Neural cell (in vitro differentiated cells): Measurements from ENCODE around the gene ALDOC. TPM values are rescaled to one million over a fixed set of nuclear protein-coding genes. Genes with fewer than 3 reads are reported as not detected.

ENCODE experiments used
- H2AFZ ChIP-seq: fragments of 200-600, 300-800 bp; sonication (generic), shearing (Covaris generic); 2 replicates; pipeline ENCODE4 v1.6.0; 2014; ENCODE audit warnings: low read depth, mild to moderate bottlenecking, antibody characterized with exemption, low read length, moderate library complexity
- H3F3A ChIP-seq: fragments of 200-600 bp; shearing (Covaris generic); 2 replicates; pipeline ENCODE4 v1.6.1; 2016; ENCODE audit warnings: mild to moderate bottlenecking, moderate library complexity, mixed read lengths, antibody characterized with exemption, low read length; ENCODE audit not compliant: insufficient read depth, poor library complexity, severe bottlenecking
- H3K27ac ChIP-seq: fragments of 200-600, 300-800 bp; sonication (generic), shearing (Covaris generic); 2 replicates; pipeline ENCODE4 v1.5.1; 2014; ENCODE audit warnings: mild to moderate bottlenecking, low read length, moderate library complexity
- H3K27me3 ChIP-seq: fragments of 300-800, 200-600 bp; sonication (generic), shearing (Covaris generic); 2 replicates; pipeline ENCODE4 v1.6.0; 2014; ENCODE audit warnings: mild to moderate bottlenecking, low read depth, low read length, moderate library complexity; ENCODE audit not compliant: insufficient read depth
- H3K36me3 ChIP-seq: fragments of 300-800, 200-600 bp; sonication (generic), shearing (Covaris generic); 2 replicates; pipeline ENCODE4 v1.5.1; 2014; ENCODE audit warnings: mild to moderate bottlenecking, antibody characterized with exemption, low read length, moderate library complexity; ENCODE audit not compliant: insufficient read depth
- H3K4me2 ChIP-seq: fragments of 300-800, 200-600 bp; sonication (generic), shearing (Covaris generic); 2 replicates; pipeline ENCODE4 v1.6.0; 2014; ENCODE audit warnings: mild to moderate bottlenecking, low read length
- H3K4me3 ChIP-seq: fragments of 300-800, 200-600 bp; sonication (generic), shearing (Covaris generic); 2 replicates; pipeline ENCODE4 v1.5.1; 2014; ENCODE audit warnings: mild to moderate bottlenecking, low read length, moderate library complexity
- H3K79me2 ChIP-seq: fragments of 200-600 bp; shearing (Covaris generic); replicated peaks from 2 replicates; pipeline ENCODE4 v1.6.0; 2014; ENCODE audit warnings: mild to moderate bottlenecking, low read length, moderate library complexity; ENCODE audit not compliant: insufficient read depth
- H3K9ac ChIP-seq: fragments of 300-800, 200-600 bp; sonication (generic), shearing (Covaris generic); 2 replicates; pipeline ENCODE4 v1.6.1; 2016; ENCODE audit warnings: mild to moderate bottlenecking, low read length, mixed read lengths
- H3K9me2 ChIP-seq: fragments of 200-600 bp; shearing (Covaris generic); 2 replicates; pipeline ENCODE4 v1.6.1; 2016; ENCODE audit warnings: mild to moderate bottlenecking, low read length, mixed read lengths; ENCODE audit not compliant: insufficient read depth
- H3K9me3 ChIP-seq: fragments of 200-600, 300-800 bp; sonication (generic), shearing (Covaris generic); 2 replicates; pipeline ENCODE4 v1.6.1; 2016; ENCODE audit warnings: mild to moderate bottlenecking, mixed run types, low read length, moderate library complexity, mixed read lengths
- H4K20me1 ChIP-seq: fragments of 200-600 bp; shearing (Covaris generic); 2 replicates; pipeline ENCODE4 v1.6.1; 2016; ENCODE audit warnings: mild to moderate bottlenecking, mixed run types; ENCODE audit not compliant: insufficient read depth
- CTCF ChIP-seq: fragments of 450-650 bp; IDR thresholded peaks from 2 replicates; pipeline ENCODE4 v1.5.1; 2014; ENCODE audit warnings: antibody characterized with exemption, mild to moderate bottlenecking, moderate library complexity; ENCODE audit not compliant: poor library complexity, severe bottlenecking
- EP300 ChIP-seq: fragments of 450-650 bp; conservative IDR thresholded peaks from 2 replicates; pipeline ENCODE4 v1.6.1; 2014; ENCODE audit warnings: antibody characterized with exemption, mild to moderate bottlenecking, moderate library complexity; ENCODE audit not compliant: poor library complexity, severe bottlenecking
- EZH2 ChIP-seq: fragments of 200-600, 300-800 bp; shearing (Covaris generic), sonication (generic); IDR thresholded peaks from 2 replicates; pipeline ENCODE4 v1.6.1; 2014; ENCODE audit warnings: antibody characterized with exemption, low read length, borderline replicate concordance, mild to moderate bottlenecking; ENCODE audit not compliant: insufficient read depth, poor library complexity, severe bottlenecking
- MXI1 ChIP-seq: fragments of 450-650 bp; conservative IDR thresholded peaks from 2 replicates; pipeline ENCODE4 v1.6.1; 2014; ENCODE audit warnings: antibody characterized with exemption, mild to moderate bottlenecking; ENCODE audit not compliant: poor library complexity, severe bottlenecking
- POLR2AphosphoS5 ChIP-seq: IDR thresholded peaks from 2 replicates; pipeline ENCODE4 v1.6.1; 2012
- RAD21 ChIP-seq: fragments of 450-650 bp; conservative IDR thresholded peaks from 2 replicates; pipeline ENCODE4 v1.6.1; 2014; ENCODE audit warnings: antibody characterized with exemption, mild to moderate bottlenecking, moderate library complexity
- REST ChIP-seq: IDR thresholded peaks from 2 replicates; pipeline ENCODE4 v1.6.1; 2012; ENCODE audit warnings: borderline replicate concordance
- SMC3 ChIP-seq: fragments of 450-650 bp; conservative IDR thresholded peaks from 2 replicates; pipeline ENCODE4 v1.6.1; 2014; ENCODE audit warnings: antibody characterized with exemption, mild to moderate bottlenecking, moderate library complexity; ENCODE audit not compliant: poor library complexity
- TAF1 ChIP-seq: IDR thresholded peaks from 2 replicates; pipeline ENCODE4 v1.6.1; 2012; ENCODE audit warnings: low read depth
- polyA plus RNA-seq: library from polyadenylated mRNA; depleted of rRNA; stranded (reverse); fragments of >200 nt; gene quantifications from 2 replicates; pipeline ENCODE4 v1.2.3, GENCODE V29; 2014

The ALDOC gene
- polyA plus RNA-seq, 1 donor from 2014 or later, result 4.0 TPM

GRCh38 chr17:28553000-28553505, 23.6 kb downstream of the ALDOC start:
- TF ChIP-seq EZH2 (no peak), MXI1 (no peak), REST (no peak), POLR2AphosphoS5 (no peak), EP300 (no peak), RAD21 (no peak), CTCF (no peak), TAF1 (no peak), SMC3 (no peak)
- Histone ChIP-seq H3K27ac (no peak overlapping the region), H4K20me1 (no peaks in the 10 kb centered on the region)

GRCh38 chr17:28552176-28552999, 24.3 kb downstream of the ALDOC start, which contains the start of gene UNC119:
Gene UNC119 (minus strand): TSS chr17:28552624. CDS start chr17:28552557, 67 bp downstream.
- Histone ChIP-seq H3K9me3 (no peaks in the 10 kb centered on the region), H3K9me2 (no peaks in the 10 kb centered on the region), H3K36me3 (no peaks in the 10 kb centered on the region), H3K79me2 (peaks cover 8% of the 10 kb centered on the region), H4K20me1 (no peaks in the 10 kb centered on the region), H3K9ac (peak within 1 kb of the TSS; percentile 90), H3F3A (no peaks in the 10 kb centered on the region), H2AFZ (peak within 1 kb of the TSS; percentile 76), H3K27me3 (no peaks in the 10 kb centered on the region), H3K4me2 (peak within 1 kb of the TSS; percentile 74), H3K4me3 (peak within 1 kb of the TSS; percentile 96), H3K27ac (peak within 1 kb of the TSS; percentile 66)
- TF ChIP-seq POLR2AphosphoS5, result peak; percentile 91
- peak; percentile 7 for TF ChIP-seq TAF1
- TF ChIP-seq SMC3, result no peak
- TF ChIP-seq EZH2, result no peak
- TF ChIP-seq MXI1, result peak; percentile 53
- TF ChIP-seq CTCF, result no peak
- TF ChIP-seq EP300, result no peak
- TF ChIP-seq RAD21, result no peak
- peak; percentile 64 for TF ChIP-seq REST

More at GRCh38 chr17:28553000-28553505, 23.6 kb downstream of the ALDOC start:
- Histone ChIP-seq H3F3A (no peaks in the 10 kb centered on the region), H3K4me3 (peak overlapping the region; percentile 96), H3K9me2 (no peaks in the 10 kb centered on the region), H3K27me3 (no peaks in the 10 kb centered on the region), H3K9me3 (no peaks in the 10 kb centered on the region), H3K79me2 (peaks cover 8% of the 10 kb centered on the region), H3K9ac (peak overlapping the region; percentile 90), H2AFZ (no peak overlapping the region), H3K4me2 (no peak overlapping the region), H3K36me3 (no peaks in the 10 kb centered on the region)
